ENCODE data around the gene CCDC9. TPM values are rescaled to one million over a fixed set of nuclear protein-coding genes. Genes with fewer than 3 reads are reported as not detected.
"Not testable (repeated sequence)": the region's sequence is repeated elsewhere in the genome, so short reads cannot be mapped to it uniquely, and the experiment has no call there.

Gene CCDC9
- total RNA-seq, 1 donor from 2014 or later = 4.6 TPM

GRCh38 chr19:47261946-47262793, 5.8 kb downstream of the CCDC9 start:
- DNase-seq (ENCODE audit: low read depth in 2 of 2) = peak in 1 of 2 donors; percentile 33

GRCh38 chr19:47264629-47265028, 8.3 kb downstream of the CCDC9 start:
- DNase-seq (ENCODE audit: low read depth in 2 of 2) = no peak

GRCh38 chr19:47266401-47266941, 10.1 kb downstream of the CCDC9 start:
- no peak for DNase-seq (ENCODE audit: low read depth in 2 of 2)

GRCh38 chr19:47267350-47267759, 11.0 kb downstream of the CCDC9 start:
- no peak for DNase-seq (ENCODE audit: low read depth in 2 of 2)

- DNase-seq (ENCODE audit: low read depth in 2 of 2) = no peak
Measured at GRCh38 chr19:47268028-47268427, 11.7 kb downstream of the CCDC9 start.

GRCh38 chr19:47269596-47269995, 13.3 kb downstream of the CCDC9 start:
- no peak for DNase-seq (ENCODE audit: low read depth in 2 of 2)

- no peak for DNase-seq (ENCODE audit: low read depth in 2 of 2)
Measured at GRCh38 chr19:47270408-47270807, 14.1 kb downstream of the CCDC9 start.

- no peak for DNase-seq (ENCODE audit: low read depth in 2 of 2)
Measured at GRCh38 chr19:47271949-47272348, 15.6 kb downstream of the CCDC9 start.

- peak in 1 of 2 donors; percentile 39 for DNase-seq (ENCODE audit: low read depth in 2 of 2)
Measured at GRCh38 chr19:47272448-47273312, 16.4 kb downstream of the CCDC9 start.

- DNase-seq (ENCODE audit: low read depth in 2 of 2) = peak; percentile 89 to 90
Measured at GRCh38 chr19:47273313-47274070, 17.2 kb downstream of the CCDC9 start.

- peak; percentile 93 to 97 for DNase-seq (ENCODE audit: low read depth in 2 of 2)
Measured at GRCh38 chr19:47274071-47274890, 18.0 kb downstream of the CCDC9 start, which contains the start of gene INAFM1. Gene INAFM1, plus strand, starts transcription at chr19:47274885. Its CDS starts 35 bp downstream, at chr19:47274920.

GRCh38 chr19:47274891-47275761, 18.8 kb downstream of the CCDC9 start:
- DNase-seq (ENCODE audit: low read depth in 2 of 2) = peak in 1 of 2 donors; percentile 26

GRCh38 chr19:47275791-47276461, 19.6 kb downstream of the CCDC9 start:
- DNase-seq (ENCODE audit: low read depth in 2 of 2) = peak in 1 of 2 donors; percentile 58

GRCh38 chr19:47276513-47276912, 20.2 kb downstream of the CCDC9 start:
- DNase-seq (ENCODE audit: low read depth in 2 of 2) = not testable (repeated sequence)

GRCh38 chr19:47280183-47280797, 24.0 kb downstream of the CCDC9 start:
- DNase-seq (ENCODE audit: low read depth in 2 of 2) = peak; percentile 29 to 42

GRCh38 chr19:47283405-47284059, 27.2 kb downstream of the CCDC9 start:
- DNase-seq (ENCODE audit: low read depth in 2 of 2) = no peak

- peak; percentile 62 to 74 for DNase-seq (ENCODE audit: low read depth in 2 of 2)
Measured at GRCh38 chr19:47284324-47284899, 28.1 kb downstream of the CCDC9 start.

All from lung microvascular endothelial cell (primary cell).